Adipocyte (in vitro differentiated cells): ENCODE results near the gene RGS16.

ENCODE experiments used
- DNase-seq: peaks from one replicate; pipeline ENCODE4 v3.0.0-alpha.2; 2015; ENCODE audit warnings: low read depth
- H3K27me3 ChIP-seq: replicated peaks from 2 replicates; pipeline ENCODE4 v1.7.0; 2013; ENCODE audit warnings: mild to moderate bottlenecking, low read length, moderate library complexity; ENCODE audit not compliant: control insufficient read depth, insufficient read depth
- H3K36me3 ChIP-seq: 2 replicates; pipeline ENCODE4 v1.7.0; 2013; ENCODE audit warnings: low read length, mild to moderate bottlenecking, moderate library complexity; ENCODE audit not compliant: control insufficient read depth, insufficient read depth, severe bottlenecking
- H3K4me1 ChIP-seq: 2 replicates; pipeline ENCODE4 v1.7.0; 2013; ENCODE audit warnings: mild to moderate bottlenecking, low read length, moderate library complexity; ENCODE audit not compliant: control insufficient read depth, insufficient read depth
- H3K4me3 ChIP-seq: 2 replicates; pipeline ENCODE4 v1.7.0; 2013; ENCODE audit warnings: mild to moderate bottlenecking, low read length, moderate library complexity
- H3K9ac ChIP-seq: 2 replicates; pipeline ENCODE4 v1.7.0; 2013; ENCODE audit warnings: mild to moderate bottlenecking, low read length, moderate library complexity
- H3K9me3 ChIP-seq: 2 replicates; pipeline ENCODE4 v1.7.0; 2013; ENCODE audit warnings: mild to moderate bottlenecking, low read length, moderate library complexity; ENCODE audit not compliant: control insufficient read depth

Gene RGS16

GRCh38 chr1:182589520-182589919, 14.7 kb downstream of the RGS16 start:
- Histone ChIP-seq H3K9me3 (no peaks in the 10 kb centered on the region), H3K36me3 (no peaks in the 10 kb centered on the region), H3K27me3 (no peaks in the 10 kb centered on the region), H3K4me3 (peak overlapping the region; percentile 85), H3K4me1 (peaks cover 11% of the 10 kb centered on the region), H3K9ac (no peak overlapping the region)
- no peak for DNase-seq

- Histone ChIP-seq H3K36me3 (no peaks in the 10 kb centered on the region), H3K27me3 (no peaks in the 10 kb centered on the region), H3K9me3 (no peaks in the 10 kb centered on the region), H3K9ac (peak within 1 kb of the TSS; percentile 87), H3K4me1 (peaks cover 4% of the 10 kb centered on the region), H3K4me3 (peak within 1 kb of the TSS; percentile 85)
- DNase-seq, result peak; percentile 84
These were observed 15.4 kb downstream of the RGS16 start, which contains the start of gene RNASEL for GRCh38 chr1:182588500-182589396. Gene RNASEL (minus strand): TSS chr1:182589256. CDS start chr1:182586806, 2,450 bp downstream.

DNA sequence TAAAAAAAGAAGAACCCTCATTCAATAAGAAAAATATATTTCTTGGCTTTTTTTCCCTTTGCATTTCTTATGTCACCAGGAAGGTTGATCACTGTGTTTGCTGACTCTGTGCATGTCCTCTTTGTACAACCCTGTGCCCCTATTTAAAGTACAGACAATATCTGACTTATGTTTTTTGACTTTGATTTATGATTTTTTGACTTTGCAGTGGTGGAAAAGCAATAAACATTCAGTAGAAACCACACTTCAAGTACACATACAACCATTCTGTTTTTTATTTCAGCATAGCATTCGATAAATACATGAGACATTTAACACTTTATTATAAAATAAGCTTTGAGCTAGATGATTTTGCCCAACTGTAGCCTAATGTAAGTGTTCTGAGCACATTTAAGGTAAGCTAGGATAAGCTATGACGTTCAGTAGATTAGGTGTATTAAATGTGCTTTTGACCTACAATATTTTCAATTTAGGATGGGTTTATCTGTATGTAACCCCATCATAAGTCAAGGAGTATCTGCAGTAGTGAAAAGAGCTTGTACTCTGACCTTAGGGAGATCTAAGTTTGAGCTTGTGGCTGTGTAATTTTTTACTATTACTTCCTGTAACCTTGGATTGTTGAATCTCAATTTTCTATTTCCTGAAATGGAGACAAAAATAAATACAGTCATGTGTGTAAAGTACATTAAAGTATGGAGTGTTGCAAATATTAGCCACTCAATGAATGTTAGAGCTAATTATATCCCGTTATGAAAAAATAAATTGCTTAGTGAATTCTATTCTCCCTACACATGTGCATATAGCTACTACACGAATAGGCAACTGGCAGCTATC, 16.3 kb downstream of the RGS16 start:
- Histone ChIP-seq H3K27me3 (no peaks in the 10 kb centered on the region), H3K4me3 (peak overlapping the region; percentile 85), H3K36me3 (no peaks in the 10 kb centered on the region), H3K9ac (peak overlapping the region; percentile 87), H3K4me1 (no peaks in the 10 kb centered on the region), H3K9me3 (no peaks in the 10 kb centered on the region)
- DNase-seq, result no peak

DNA sequence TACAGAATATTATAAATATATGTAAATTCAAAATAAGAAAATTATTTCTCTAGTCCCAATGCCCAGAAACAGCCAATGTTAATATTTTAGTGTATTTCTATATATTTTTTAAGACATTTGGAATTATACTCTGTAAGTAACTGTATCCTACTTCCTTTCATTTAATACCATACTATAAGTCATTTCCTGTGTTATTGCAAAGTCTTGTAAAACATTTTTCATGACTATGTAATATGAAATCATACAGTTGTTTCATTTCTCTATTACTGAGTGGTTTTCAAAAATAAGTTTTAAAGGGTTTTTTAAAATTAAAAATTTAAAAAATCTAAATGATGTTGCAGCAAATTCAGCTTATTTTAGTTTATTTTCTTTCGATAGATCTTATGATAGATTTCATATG, 17.1 kb downstream of the RGS16 start:
- H3K4me1 ChIP-seq, result no peaks in the 10 kb centered on the region
- no peak overlapping the region for H3K4me3 ChIP-seq
- H3K36me3 ChIP-seq, result no peaks in the 10 kb centered on the region
- no peak overlapping the region for H3K9ac ChIP-seq
- no peak for DNase-seq
- H3K9me3 ChIP-seq, result no peaks in the 10 kb centered on the region
- H3K27me3 ChIP-seq, result no peaks in the 10 kb centered on the region

- no peaks in the 10 kb centered on the region for H3K27me3 ChIP-seq
- H3K4me3 ChIP-seq, result no peak overlapping the region
- no peak overlapping the region for H3K9ac ChIP-seq
- DNase-seq, result no peak
- no peaks in the 10 kb centered on the region for H3K36me3 ChIP-seq
- no peaks in the 10 kb centered on the region for H3K4me1 ChIP-seq
- no peaks in the 10 kb centered on the region for H3K9me3 ChIP-seq
These were observed 17.8 kb downstream of the RGS16 start for GRCh38 chr1:182586380-182586779.

GRCh38 chr1:182584746-182585145, 19.4 kb downstream of the RGS16 start:
- H3K36me3 ChIP-seq, result peaks cover 15% of the 10 kb centered on the region
- H3K4me1 ChIP-seq, result no peaks in the 10 kb centered on the region
- no peaks in the 10 kb centered on the region for H3K9me3 ChIP-seq
- H3K4me3 ChIP-seq, result no peak overlapping the region
- no peak for DNase-seq
- no peaks in the 10 kb centered on the region for H3K27me3 ChIP-seq
- H3K9ac ChIP-seq, result no peak overlapping the region

GRCh38 chr1:182580736-182581135, 23.5 kb downstream of the RGS16 start:
- no peak for DNase-seq
- Histone ChIP-seq H3K9me3 (no peaks in the 10 kb centered on the region), H3K4me3 (no peak overlapping the region), H3K27me3 (no peaks in the 10 kb centered on the region), H3K36me3 (peaks cover 22% of the 10 kb centered on the region), H3K9ac (no peak overlapping the region), H3K4me1 (peaks cover 25% of the 10 kb centered on the region)

- Histone ChIP-seq H3K9ac (peak overlapping the region; percentile 27), H3K27me3 (no peaks in the 10 kb centered on the region), H3K4me3 (peak overlapping the region; percentile 26), H3K4me1 (peaks cover 34% of the 10 kb centered on the region), H3K36me3 (peaks cover 17% of the 10 kb centered on the region), H3K9me3 (no peaks in the 10 kb centered on the region)
- DNase-seq, result peak; percentile 82
These were observed 28.5 kb downstream of the RGS16 start for GRCh38 chr1:182575540-182576149.

GRCh38 chr1:182574156-182574555, 30.0 kb downstream of the RGS16 start:
- no peaks in the 10 kb centered on the region for H3K9me3 ChIP-seq
- peaks cover 34% of the 10 kb centered on the region for H3K4me1 ChIP-seq
- H3K9ac ChIP-seq, result no peak overlapping the region
- peaks cover 2% of the 10 kb centered on the region for H3K36me3 ChIP-seq
- H3K4me3 ChIP-seq, result no peak overlapping the region
- no peak for DNase-seq
- H3K27me3 ChIP-seq, result no peaks in the 10 kb centered on the region

- no peak overlapping the region for H3K9ac ChIP-seq
- DNase-seq, result no peak
- no peaks in the 10 kb centered on the region for H3K9me3 ChIP-seq
- H3K36me3 ChIP-seq, result no peaks in the 10 kb centered on the region
- no peaks in the 10 kb centered on the region for H3K27me3 ChIP-seq
- peaks cover 7% of the 10 kb centered on the region for H3K4me1 ChIP-seq
- H3K4me3 ChIP-seq, result no peak overlapping the region
These were observed 33.6 kb downstream of the RGS16 start for GRCh38 chr1:182570611-182570970.
